H1 (cell line): ENCODE results near the gene DAG1. TPM values are rescaled to one million over a fixed set of nuclear protein-coding genes. Genes with fewer than 3 reads are reported as not detected.

ENCODE experiments used
- CTCF ChIA-PET: fragments of 300-600 bp; sonication (Branson Sonifier 250); formaldehyde crosslinking; loops from one replicate; lab custom pipeline; 2021; ENCODE audit not compliant: partially characterized antibody; lab: Charles Lee
- POLR2A ChIA-PET: fragments of 300-600 bp; sonication (Branson Sonifier 250); formaldehyde crosslinking; loops from one replicate; lab custom pipeline; 2021; ENCODE audit warnings: inconsistent platforms; ENCODE audit not compliant: partially characterized antibody; lab: Charles Lee
- DNase-seq, 2 experiments: peaks; one replicate each; pipeline versions ENCODE4 v3.0.0 to v3.0.0-alpha.2; 2010 to 2022; ENCODE audit warnings: low spot score in 2 of 2, low read depth in 1 of 2, mixed read lengths in 1 of 2
- FAIRE-seq: peaks from 2 replicates; lab custom pipeline; 2011; peaks lifted over from hg19 to GRCh38; lab: Jason Lieb, UNC
- H2AFZ ChIP-seq: 2 replicates; pipeline ENCODE4 v1.8.1; 2012; ENCODE audit warnings: low read length, inconsistent platforms
- H2AK5ac ChIP-seq: 2 replicates; pipeline ENCODE4 v1.6.1; 2013; ENCODE audit warnings: low read depth, low read length
- H2BK120ac ChIP-seq: replicated peaks from 2 replicates; pipeline ENCODE3; 2013; ENCODE audit warnings: low read depth, low read length, inconsistent platforms
- H2BK12ac ChIP-seq: 2 replicates; pipeline ENCODE4 v1.6.1; 2013; ENCODE audit warnings: low read depth, low read length
- H2BK15ac ChIP-seq: 2 replicates; pipeline ENCODE4 v1.6.1; 2013; ENCODE audit warnings: low read length
- H2BK20ac ChIP-seq: 2 replicates; pipeline ENCODE4 v1.6.1; 2013; ENCODE audit warnings: low read length
- H2BK5ac ChIP-seq: 2 replicates; pipeline ENCODE4 v1.6.1; 2013; ENCODE audit warnings: low read depth, low read length
- H3K14ac ChIP-seq: 2 replicates; pipeline ENCODE4 v1.6.1; 2013; ENCODE audit warnings: inconsistent platforms; ENCODE audit not compliant: insufficient read length
- H3K18ac ChIP-seq: 2 replicates; pipeline ENCODE4 v1.6.1; 2013; ENCODE audit warnings: low read length; ENCODE audit errors: extremely low read depth
- H3K23ac ChIP-seq: 2 replicates; pipeline ENCODE4 v1.6.1; 2013; ENCODE audit warnings: inconsistent platforms; ENCODE audit not compliant: insufficient read length
- H3K23me2 ChIP-seq: 2 replicates; pipeline ENCODE4 v1.6.1; 2013; ENCODE audit warnings: low read depth, low read length
- H3K27ac ChIP-seq: 2 replicates; pipeline ENCODE4 v1.6.1; 2011; ENCODE audit warnings: low read depth, low read length, inconsistent platforms
- H3K27me3 ChIP-seq, 4 experiments: replicated peaks in 1 of 4; 1 replicate in 1 of 4; 2 replicates in 3 of 4; pipeline versions ENCODE4 v1.6.1 to v1.8.1; 2011 to 2013; ENCODE audit warnings: low read length in 3 of 4, mild to moderate bottlenecking in 3 of 4, inconsistent platforms in 2 of 4, mixed read lengths in 2 of 4, moderate library complexity in 1 of 4; ENCODE audit not compliant: control insufficient read depth in 3 of 4, insufficient read depth in 3 of 4; ENCODE audit errors: extremely low read depth in 1 of 4
- H3K36me3 ChIP-seq, 4 experiments: 2 replicates each; pipeline versions ENCODE4 v1.6.1 to v1.8.1; 2011 to 2013; ENCODE audit warnings: mild to moderate bottlenecking in 4 of 4, low read length in 3 of 4, moderate library complexity in 2 of 4, control low read depth in 1 of 4, inconsistent platforms in 1 of 4; ENCODE audit not compliant: insufficient read depth in 4 of 4, control insufficient read depth in 2 of 4
- H3K4ac ChIP-seq: replicated peaks from 2 replicates; pipeline ENCODE3; 2013; ENCODE audit warnings: low read length, low read depth, mixed read lengths, inconsistent platforms; ENCODE audit not compliant: insufficient read length
- H3K4me1 ChIP-seq, 4 experiments: replicated peaks in 1 of 4; 1 replicate in 1 of 4; 2 replicates in 3 of 4; pipeline versions ENCODE4 v1.6.1 to v1.8.1; 2011 to 2013; ENCODE audit warnings: low read length in 3 of 4, inconsistent platforms in 2 of 4, mixed read lengths in 1 of 4; ENCODE audit not compliant: insufficient read depth in 4 of 4, control insufficient read depth in 3 of 4
- H3K4me2 ChIP-seq, 2 experiments: 2 replicates each; pipeline versions ENCODE4 v1.6.1 to v1.8.1; 2011 to 2013; ENCODE audit warnings: low read depth in 2 of 2, low read length in 2 of 2, control low read depth in 1 of 2, inconsistent platforms in 1 of 2, mild to moderate bottlenecking in 1 of 2; ENCODE audit not compliant: insufficient read depth in 1 of 2
- H3K4me3 ChIP-seq, 4 experiments: fragments of 200-600, 300-600 bp in 1 of 4; sonication (generic), shearing (Covaris generic), sonication (Bioruptor Twin) in 1 of 4; 2 replicates each; pipeline versions ENCODE4 v1.5.1 to v1.8.1; 2011 to 2016; ENCODE audit warnings: low read length in 4 of 4, low read depth in 3 of 4, control low read depth in 2 of 4, inconsistent platforms in 2 of 4, mild to moderate bottlenecking in 2 of 4, mixed read lengths in 1 of 4, moderate library complexity in 1 of 4; ENCODE audit not compliant: insufficient read depth in 2 of 4; ENCODE audit errors: extremely low read depth in 1 of 4
- H3K56ac ChIP-seq: replicated peaks from 2 replicates; pipeline ENCODE3; 2013; ENCODE audit warnings: low read depth, mild to moderate bottlenecking, mixed read lengths, low read length, inconsistent platforms; ENCODE audit not compliant: insufficient read length
- H3K79me1 ChIP-seq: 2 replicates; pipeline ENCODE4 v1.6.1; 2013; ENCODE audit warnings: low read depth, low read length, control low read depth
- H3K79me2 ChIP-seq, 2 experiments: 2 replicates each; pipeline versions ENCODE4 v1.6.1 to v1.8.1; 2012 to 2013; ENCODE audit warnings: low read length in 2 of 2, mild to moderate bottlenecking in 2 of 2, inconsistent platforms in 1 of 2; ENCODE audit not compliant: insufficient read depth in 2 of 2, control insufficient read depth in 1 of 2
- H3K9ac ChIP-seq, 4 experiments: replicated peaks in 1 of 4; 1 replicate in 1 of 4; 2 replicates in 3 of 4; pipeline versions ENCODE4 v1.6.1 to v1.8.1; 2011 to 2013; ENCODE audit warnings: low read depth in 3 of 4, low read length in 3 of 4, control low read depth in 2 of 4, mild to moderate bottlenecking in 2 of 4, moderate library complexity in 2 of 4, inconsistent platforms in 1 of 4; ENCODE audit errors: extremely low read depth in 1 of 4
- H3K9me3 ChIP-seq, 2 experiments: 2 replicates each; pipeline versions ENCODE4 v1.6.1 to v1.8.1; 2012 to 2013; ENCODE audit warnings: mild to moderate bottlenecking in 2 of 2, moderate library complexity in 2 of 2, control low read depth in 1 of 2, inconsistent platforms in 1 of 2, low read depth in 1 of 2, low read length in 1 of 2, mixed read lengths in 1 of 2; ENCODE audit not compliant: insufficient read depth in 2 of 2
- H4K20me1 ChIP-seq, 2 experiments: replicated peaks in 1 of 2; 2 replicates each; pipeline versions ENCODE3 to v1.8.1; 2011 to 2013; ENCODE audit warnings: inconsistent platforms in 2 of 2, low read length in 2 of 2, mild to moderate bottlenecking in 1 of 2; ENCODE audit not compliant: insufficient read depth in 2 of 2, control insufficient read depth in 1 of 2
- H4K5ac ChIP-seq: 2 replicates; pipeline ENCODE4 v1.6.1; 2013; ENCODE audit warnings: low read length, low read depth, mixed read lengths, inconsistent platforms; ENCODE audit not compliant: insufficient read length
- H4K8ac ChIP-seq: 2 replicates; pipeline ENCODE4 v1.8.0; 2013; ENCODE audit warnings: mild to moderate bottlenecking, moderate library complexity, low read length, inconsistent platforms; ENCODE audit not compliant: insufficient read depth; ENCODE audit errors: extremely low read depth
- H4K91ac ChIP-seq: replicated peaks from 2 replicates; pipeline ENCODE3; 2013; ENCODE audit warnings: low read length, mixed read lengths, inconsistent platforms; ENCODE audit not compliant: insufficient read length
- CEBPB ChIP-seq: IDR thresholded peaks from 2 replicates; pipeline ENCODE4 v1.6.1; 2012; ENCODE audit warnings: low read depth, low read length
- NRF1 ChIP-seq: IDR thresholded peaks from 2 replicates; pipeline ENCODE4 v1.6.1; 2011; ENCODE audit warnings: mild to moderate bottlenecking, low read depth, low read length, improper control_type of control experiment
- POLR2AphosphoS5 ChIP-seq: IDR thresholded peaks from 2 replicates; pipeline ENCODE4 v1.6.1; 2011; ENCODE audit warnings: low read depth, low read length
- SIX5 ChIP-seq: IDR thresholded peaks from 2 replicates; pipeline ENCODE4 v1.6.1; 2011; ENCODE audit warnings: mild to moderate bottlenecking, low read depth, low read length
- WGBS, 2 experiments: shearing (Covaris generic) in 1 of 2; methylation state at CpG; one replicate each; pipeline versions ENCODE4 v1.1.6 to v1.1.7; 2013 to 2015; ENCODE audit warnings: low lambda C conversion rate in 2 of 2, mixed read lengths in 2 of 2, inconsistent platforms in 1 of 2, low coverage in 1 of 2, missing lambda C conversion rate in 1 of 2; ENCODE audit not compliant: insufficient replicate concordance in 2 of 2, insufficient coverage in 1 of 2, insufficient read length in 1 of 2; ENCODE audit errors: extremely low coverage in 1 of 2, missing lambda C conversion rate in 1 of 2; 5-methylcytosine and 5-hydroxymethylcytosine counted together
- polyA plus RNA-seq, 7 experiments: library from polyadenylated mRNA; depleted of rRNA in 3 of 7; stranded (reverse) in 5 of 7; unstranded in 2 of 7; fragments of >200 nt in 5 of 7; fragments of 200-250 nt in 2 of 7; gene quantifications; 1 replicate in 5 of 7; 2 replicates in 1 of 7; 4 replicates in 1 of 7; pipeline versions ENCODE4 v1.2.1 to v1.2.3, GENCODE V29; 2011 to 2013; ENCODE audit warnings: missing spikeins in 2 of 7, mixed read lengths in 2 of 7
- total RNA-seq: library from RNA; stranded (reverse); fragmentation: NEBNext Ultra II Directional; extraction: Animal tissue kit (Norgen Biotek cat#: 25700); gene quantifications from 2 replicates; pipeline ENCODE4 v1.2.1, GENCODE V29; 2021
- TF ChIP-seq, protein P1 (sequence below): IDR thresholded peaks from 2 replicates; pipeline ENCODE4 v1.6.1; 2012; ENCODE audit warnings: inconsistent platforms

DAG1 gene
- total and polyA plus RNA-seq, 2 of the 8 experiments (the other 6 are each of a cell fraction or from before 2014, with no cell fraction given) = 97.5 to 138 TPM

DNA sequence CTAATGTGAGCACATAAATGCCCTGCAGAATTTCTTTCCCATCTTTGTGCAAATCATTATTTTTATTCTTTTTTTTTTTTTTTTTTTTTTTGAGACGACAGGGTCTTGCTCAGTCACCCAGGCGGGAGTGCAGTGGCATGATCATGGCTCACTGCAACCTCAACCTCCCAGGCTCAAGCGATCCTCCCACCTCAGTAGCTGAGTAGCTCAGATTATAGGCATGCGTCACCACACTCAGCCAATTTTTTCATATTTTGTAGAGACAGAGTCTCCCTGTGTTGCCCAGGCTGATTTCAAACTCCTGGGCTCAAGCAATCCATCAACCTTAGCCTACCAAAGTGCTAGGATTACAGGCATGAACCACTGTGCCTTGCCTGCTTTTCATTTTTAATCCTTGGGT lies 22.9 kb downstream of the DAG1 start:
- DNase-seq (no peak), FAIRE-seq (no peak)
- H3K36me3 ChIP-seq = peaks cover 0 to 17% (median 2%) of the 10 kb centered on the region in 4 experiments; a peak in 2 of 8 replicates
- H2BK120ac ChIP-seq = no peak overlapping the region
- H2BK15ac ChIP-seq = no peak overlapping the region
- no peak overlapping the region for H4K8ac ChIP-seq
- H2BK5ac ChIP-seq = no peak overlapping the region
- H3K4ac ChIP-seq = no peak overlapping the region
- H3K27me3 ChIP-seq = no peaks in the 10 kb centered on the region
- no peak overlapping the region for H3K56ac ChIP-seq
- no peak overlapping the region for H2BK20ac ChIP-seq
- no peaks in the 10 kb centered on the region for H3K4me1 ChIP-seq
- TF ChIP-seq, protein P1, sequence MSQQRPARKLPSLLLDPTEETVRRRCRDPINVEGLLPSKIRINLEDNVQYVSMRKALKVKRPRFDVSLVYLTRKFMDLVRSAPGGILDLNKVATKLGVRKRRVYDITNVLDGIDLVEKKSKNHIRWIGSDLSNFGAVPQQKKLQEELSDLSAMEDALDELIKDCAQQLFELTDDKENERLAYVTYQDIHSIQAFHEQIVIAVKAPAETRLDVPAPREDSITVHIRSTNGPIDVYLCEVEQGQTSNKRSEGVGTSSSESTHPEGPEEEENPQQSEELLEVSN = no peak
- TF ChIP-seq NRF1 (no peak), SIX5 (no peak), POLR2AphosphoS5 (no peak), CEBPB (no peak)
- no peak overlapping the region for H3K4me3 ChIP-seq
- H3K4me2 ChIP-seq = no peak overlapping the region
- 98% methylated on average over 4 of the region's 4 CpGs; no CpG with 5 or more reads in 1 of the 2 experiments for WGBS, 2 experiments
- H3K79me1 ChIP-seq = no peaks in the 10 kb centered on the region; the same call in 1 of the 2 replicates
- H4K91ac ChIP-seq = no peak overlapping the region
- POLR2A ChIA-PET = interaction anchor here (0.6 to 1.6 kb wide), 6 partner anchors 16 to 130 kb away, joined by 3 read pairs; no protein-coding TSS in a partner anchor
- H4K5ac ChIP-seq = no peak overlapping the region
- H4K20me1 ChIP-seq = peaks cover 4 to 7% of the 10 kb centered on the region in 2 experiments
- H3K23me2 ChIP-seq = no peaks in the 10 kb centered on the region
- H2BK12ac ChIP-seq = no peak overlapping the region
- CTCF ChIA-PET = interaction anchor here (1.5 to 2.8 kb wide), 3 partner anchors 18 to 208 kb away, joined by 3 to 9 read pairs (median 4); no protein-coding TSS in a partner anchor
- H3K18ac ChIP-seq = no peak overlapping the region
- H3K27ac ChIP-seq = no peak overlapping the region
- H3K9me3 ChIP-seq = no peaks in the 10 kb centered on the region
- H2AK5ac ChIP-seq = no peak overlapping the region
- H3K79me2 ChIP-seq = peaks cover 0 to 47% of the 10 kb centered on the region in 2 experiments; a peak in 2 of 4 replicates
- H2AFZ ChIP-seq = no peak overlapping the region
- H3K23ac ChIP-seq = no peak overlapping the region
- no peak overlapping the region for H3K9ac ChIP-seq
- no peak overlapping the region for H3K14ac ChIP-seq
